HEK293T (cell line): ENCODE data around the gene PRKCE.

ENCODE experiments used
- CTCF ChIA-PET: fragments of 350-600 bp; formaldehyde crosslinking; extraction: SDS; loops from one replicate; lab custom pipeline; 2021; ENCODE audit warnings: antibody characterized with exemption, inconsistent platforms; lab: Yijun Ruan, JAX
- POLR2A ChIA-PET: fragments of 350-600 bp; formaldehyde crosslinking; extraction: SDS; loops from one replicate; lab custom pipeline; 2020; ENCODE audit warnings: antibody characterized with exemption, inconsistent platforms; lab: Yijun Ruan, JAX
- DNase-seq: peaks from one replicate; pipeline ENCODE4 v3.0.0; 2012; ENCODE audit warnings: mixed read lengths; ENCODE audit errors: extremely low spot score
- ARNT ChIP-seq: fragments of 450-650 bp; IDR thresholded peaks from 2 replicates; pipeline ENCODE4 v1.6.1; 2017; ENCODE audit warnings: mild to moderate bottlenecking
- BHLHE40 ChIP-seq: fragments of 450-650 bp; IDR thresholded peaks from 2 replicates; pipeline ENCODE4 v1.6.1; 2016; ENCODE audit warnings: mild to moderate bottlenecking, moderate library complexity, borderline replicate concordance
- CTBP1 ChIP-seq: fragments of 450-650 bp; IDR thresholded peaks from 2 replicates; pipeline ENCODE4 v1.6.1; 2016; ENCODE audit warnings: borderline replicate concordance
- ELF4 ChIP-seq: fragments of 450-650 bp; IDR thresholded peaks from 2 replicates; pipeline ENCODE4 v1.6.1; 2017; ENCODE audit warnings: antibody characterized with exemption
- FOXA1 ChIP-seq: fragments of 450-650 bp; IDR thresholded peaks from 2 replicates; pipeline ENCODE4 v1.6.1; 2016; ENCODE audit warnings: mild to moderate bottlenecking
- FOXK2 ChIP-seq: fragments of 450-650 bp; IDR thresholded peaks from 2 replicates; pipeline ENCODE4 v1.6.1; 2016; ENCODE audit warnings: mild to moderate bottlenecking
- FOXM1 ChIP-seq: fragments of 450-650 bp; IDR thresholded peaks from 2 replicates; pipeline ENCODE4 v1.6.1; 2017; ENCODE audit warnings: mild to moderate bottlenecking, borderline replicate concordance
- HDGF ChIP-seq: fragments of 450-650 bp; IDR thresholded peaks from 2 replicates; pipeline ENCODE4 v1.6.1; 2017; ENCODE audit warnings: antibody characterized with exemption, borderline replicate concordance
- L3MBTL2 ChIP-seq: fragments of 450-650 bp; conservative IDR thresholded peaks from 2 replicates; pipeline ENCODE4 v1.6.1; 2016; ENCODE audit warnings: mild to moderate bottlenecking
- LEF1 ChIP-seq: fragments of 450-650 bp; IDR thresholded peaks from 2 replicates; pipeline ENCODE4 v1.6.1; 2017; ENCODE audit warnings: mild to moderate bottlenecking, borderline replicate concordance
- NFRKB ChIP-seq: fragments of 450-650 bp; IDR thresholded peaks from 2 replicates; pipeline ENCODE4 v1.6.1; 2016; ENCODE audit warnings: mild to moderate bottlenecking, moderate library complexity
- SP1 ChIP-seq: fragments of 450-650 bp; IDR thresholded peaks from 2 replicates; pipeline ENCODE4 v1.6.1; 2017
- SUZ12 ChIP-seq: fragments of 450-650 bp; IDR thresholded peaks from 2 replicates; pipeline ENCODE4 v1.6.1; 2016; ENCODE audit warnings: mild to moderate bottlenecking
- TARDBP ChIP-seq: fragments of 450-650 bp; IDR thresholded peaks from 2 replicates; pipeline ENCODE4 v1.6.1; 2016
- ZNF384 ChIP-seq: fragments of 450-650 bp; IDR thresholded peaks from 2 replicates; pipeline ENCODE4 v1.6.1; 2016
- TF ChIP-seq, protein P1 (sequence below): fragments of 450-650 bp; IDR thresholded peaks from 2 replicates; pipeline ENCODE4 v1.6.1; 2016

Gene PRKCE

DNA sequence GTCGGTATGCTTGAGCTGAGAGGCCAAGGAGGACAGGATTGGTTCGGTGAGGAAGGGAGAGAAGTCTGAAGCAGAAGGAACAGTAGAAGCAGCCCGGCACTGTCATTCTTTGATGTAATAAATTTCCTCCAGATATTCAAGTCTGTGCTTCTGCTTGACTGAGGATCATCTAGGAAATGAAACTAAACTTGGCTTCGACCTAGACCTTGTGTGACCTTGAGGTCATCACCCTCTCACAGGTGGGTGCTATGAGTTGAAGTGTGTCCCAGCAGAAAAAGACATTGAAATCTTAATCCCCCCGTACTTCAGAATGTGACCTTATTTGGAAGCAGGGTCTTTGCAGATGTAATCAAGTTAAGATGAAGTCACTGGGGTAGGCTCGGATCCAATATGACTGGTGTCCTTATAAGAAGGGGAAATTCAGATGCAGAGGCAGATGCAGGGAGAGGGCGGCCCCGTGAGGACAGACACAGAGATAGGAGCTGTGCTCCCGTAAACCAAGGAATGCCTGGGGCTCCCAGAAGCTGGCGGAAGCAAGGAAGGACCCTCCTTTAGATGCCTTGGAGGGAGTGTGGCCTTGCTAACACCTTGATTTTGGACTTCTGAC lies 49.0 kb downstream of the PRKCE start:
- ChIA-PET CTCF (no interaction called here), POLR2A (no interaction called here)
- DNase-seq: no peak
- TF ChIP-seq ELF4: no peak
- no peak for TF ChIP-seq BHLHE40
- no peak for TF ChIP-seq FOXK2
- TF ChIP-seq HDGF: no peak

DNA sequence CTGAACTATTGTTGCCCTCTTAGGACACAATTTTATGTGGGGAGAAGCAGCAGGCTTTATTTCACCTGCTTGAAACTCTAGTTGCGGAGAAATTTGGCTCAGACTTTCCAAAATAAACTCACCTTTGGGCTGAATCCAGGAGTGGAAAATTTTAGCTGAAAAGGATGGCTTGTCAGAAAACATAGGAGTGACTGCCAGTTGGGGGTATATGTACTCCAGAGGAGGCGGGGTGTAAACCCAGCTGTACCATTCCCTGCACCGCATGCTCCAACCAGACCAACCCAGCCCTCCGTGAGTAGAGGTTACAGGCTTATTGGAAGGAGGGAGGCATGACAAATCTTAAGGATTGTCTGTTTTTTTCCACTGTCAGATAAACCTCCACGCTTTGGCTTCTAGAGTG lies 53.8 kb downstream of the PRKCE start:
- ChIA-PET POLR2A (interaction anchor here (0.7 kb wide), 1 partner anchor 55 kb away, joined by 3 read pairs; no protein-coding TSS in a partner anchor), CTCF (interaction anchor here (0.7 to 1.2 kb wide), 2 partner anchors 9 to 31 kb away, joined by 3 read pairs; no protein-coding TSS in a partner anchor)

DNA sequence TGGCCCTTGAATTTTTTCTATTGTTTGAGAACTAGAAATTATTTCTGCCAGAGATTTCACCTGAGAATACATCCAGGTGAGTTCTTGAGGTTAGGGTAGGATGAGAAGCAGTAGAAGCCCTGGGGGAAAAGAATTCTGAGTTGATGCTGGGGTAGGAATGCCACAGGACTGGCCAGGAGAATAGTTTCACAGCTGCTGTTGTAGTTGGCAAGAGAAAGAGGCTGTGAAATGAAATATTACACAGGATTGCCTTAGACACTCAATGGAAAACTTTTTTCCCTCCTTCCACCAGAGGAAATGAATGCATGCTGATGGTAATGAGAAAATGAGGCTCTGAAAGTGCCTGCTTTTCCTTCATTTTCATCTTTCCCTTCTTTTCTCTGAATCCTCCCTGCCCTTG lies 54.6 kb downstream of the PRKCE start:
- TF ChIP-seq CTBP1: no peak
- TF ChIP-seq TARDBP: no peak
- no peak for TF ChIP-seq SP1
- no peak for TF ChIP-seq BHLHE40
- ChIA-PET CTCF (interaction anchor here (1.2 kb wide), 1 partner anchor 30 kb away, joined by 3 read pairs; no protein-coding TSS in a partner anchor), POLR2A (no interaction called here)
- DNase-seq: no peak

More for the DNA sequence above, 53.8 kb downstream of the PRKCE start:
- no peak for TF ChIP-seq FOXK2
- no peak for TF ChIP-seq L3MBTL2
- TF ChIP-seq CTBP1: no peak
- TF ChIP-seq FOXA1: no peak
- TF ChIP-seq BHLHE40: no peak
- no peak for TF ChIP-seq ELF4
- TF ChIP-seq FOXM1: no peak
- DNase-seq: no peak

DNA sequence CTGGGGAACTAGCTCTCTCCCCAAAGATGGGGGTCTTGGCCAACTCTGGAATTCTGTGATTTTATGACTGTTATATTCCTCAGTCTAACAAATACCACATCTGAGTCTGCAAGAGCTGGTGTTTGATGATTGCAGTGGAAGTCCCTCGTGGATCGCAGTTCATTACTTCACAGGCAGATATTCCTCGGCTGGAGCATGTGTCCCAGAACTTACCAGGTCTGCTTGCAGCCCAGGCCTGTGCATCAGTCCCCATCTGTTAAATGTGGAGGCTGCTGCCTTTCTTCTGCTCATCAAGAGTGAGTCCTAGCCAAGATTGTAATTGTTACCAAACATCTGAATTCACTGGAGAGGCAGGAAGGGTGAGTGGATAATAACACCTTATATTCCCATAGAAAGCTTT lies 55.5 kb downstream of the PRKCE start:
- CTCF ChIA-PET: no interaction called here
- POLR2A ChIA-PET: no interaction called here
- no peak for TF ChIP-seq LEF1
- TF ChIP-seq FOXM1: no peak
- TF ChIP-seq, protein P1, sequence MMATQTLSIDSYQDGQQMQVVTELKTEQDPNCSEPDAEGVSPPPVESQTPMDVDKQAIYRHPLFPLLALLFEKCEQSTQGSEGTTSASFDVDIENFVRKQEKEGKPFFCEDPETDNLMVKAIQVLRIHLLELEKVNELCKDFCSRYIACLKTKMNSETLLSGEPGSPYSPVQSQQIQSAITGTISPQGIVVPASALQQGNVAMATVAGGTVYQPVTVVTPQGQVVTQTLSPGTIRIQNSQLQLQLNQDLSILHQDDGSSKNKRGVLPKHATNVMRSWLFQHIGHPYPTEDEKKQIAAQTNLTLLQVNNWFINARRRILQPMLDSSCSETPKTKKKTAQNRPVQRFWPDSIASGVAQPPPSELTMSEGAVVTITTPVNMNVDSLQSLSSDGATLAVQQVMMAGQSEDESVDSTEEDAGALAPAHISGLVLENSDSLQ: no peak
- no peak for DNase-seq

DNA sequence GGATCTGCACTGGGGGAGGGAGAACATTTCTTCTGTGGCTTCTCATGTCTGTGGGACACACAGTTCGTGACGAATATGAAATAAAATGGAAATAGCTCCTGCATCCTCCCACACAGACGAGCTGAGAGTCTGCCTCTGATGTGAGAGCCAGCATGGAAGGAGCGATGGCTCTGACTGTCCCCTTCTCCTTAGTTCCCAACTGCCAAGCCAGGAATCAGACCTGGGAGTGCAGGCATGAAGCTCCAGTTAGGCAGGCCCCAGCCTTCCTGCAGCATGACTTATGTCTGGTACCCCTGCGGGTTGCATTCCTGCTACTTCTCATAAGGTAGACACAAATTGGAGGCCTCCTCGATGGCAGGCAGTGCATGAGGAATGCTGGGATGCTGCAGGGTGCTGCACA lies 56.2 kb downstream of the PRKCE start:
- ChIA-PET CTCF (no interaction called here), POLR2A (no interaction called here)
- TF ChIP-seq FOXA1: no peak
- TF ChIP-seq, protein P1: no peak
- no peak for DNase-seq

DNA sequence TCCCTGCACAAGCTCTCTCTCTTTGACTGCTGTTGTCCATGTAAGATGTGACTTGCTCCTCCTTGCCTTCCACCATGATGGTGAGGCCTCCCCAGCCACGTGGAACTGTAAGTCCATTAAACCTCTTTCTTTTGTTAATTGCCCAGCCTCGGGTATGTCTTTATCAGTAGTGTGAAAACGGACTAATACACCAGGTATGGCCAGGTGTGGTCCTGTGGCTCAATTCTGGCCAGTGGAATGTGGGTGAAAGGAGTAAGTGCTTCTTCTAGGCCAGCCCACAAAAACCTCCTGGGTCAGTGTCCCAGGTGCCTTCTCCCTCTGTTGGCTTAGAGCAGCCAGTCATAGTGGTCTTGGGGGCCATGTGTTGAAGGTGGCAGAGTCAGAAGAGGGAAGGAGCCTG lies 57.0 kb downstream of the PRKCE start:
- no peak for DNase-seq
- TF ChIP-seq SUZ12 (no peak), CTBP1 (no peak), FOXM1 (no peak), NFRKB (no peak), HDGF (no peak), ELF4 (no peak), ZNF384 (no peak), L3MBTL2 (no peak), BHLHE40 (no peak), ARNT (no peak), FOXA1 (no peak), FOXK2 (no peak), TARDBP (no peak), LEF1 (no peak), SP1 (no peak)
- TF ChIP-seq, protein P1: no peak
- CTCF ChIA-PET: no interaction called here
- POLR2A ChIA-PET: no interaction called here

DNA sequence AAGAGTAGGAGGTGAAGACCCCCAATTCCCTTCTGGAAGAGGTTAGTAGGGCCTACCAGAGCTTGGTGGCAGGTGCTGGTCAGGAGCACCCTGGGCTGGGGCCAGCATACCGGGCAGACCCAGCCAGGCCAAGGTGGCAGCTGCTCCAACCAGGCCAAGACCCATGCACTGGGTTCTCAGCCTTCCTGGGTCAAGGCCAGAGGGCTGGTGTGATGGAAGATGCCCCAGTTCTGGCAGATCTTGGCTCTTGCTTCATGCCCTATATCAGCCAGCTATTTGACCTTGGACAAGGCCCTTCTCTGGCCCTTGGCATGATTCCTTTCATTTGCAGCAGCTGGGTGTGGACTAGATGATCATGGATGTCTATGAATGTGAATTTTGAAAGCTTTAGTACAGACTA lies 57.7 kb downstream of the PRKCE start:
- CTCF ChIA-PET: no interaction called here

More for the DNA sequence above, 57.7 kb downstream of the PRKCE start:
- POLR2A ChIA-PET: no interaction called here
- DNase-seq: no peak
- TF ChIP-seq CTBP1 (no peak), ZNF384 (no peak), L3MBTL2 (no peak), NFRKB (no peak), LEF1 (no peak), BHLHE40 (no peak), ELF4 (no peak)
